ENCODE results near the gene PTH2.

The PTH2 gene

DNA sequence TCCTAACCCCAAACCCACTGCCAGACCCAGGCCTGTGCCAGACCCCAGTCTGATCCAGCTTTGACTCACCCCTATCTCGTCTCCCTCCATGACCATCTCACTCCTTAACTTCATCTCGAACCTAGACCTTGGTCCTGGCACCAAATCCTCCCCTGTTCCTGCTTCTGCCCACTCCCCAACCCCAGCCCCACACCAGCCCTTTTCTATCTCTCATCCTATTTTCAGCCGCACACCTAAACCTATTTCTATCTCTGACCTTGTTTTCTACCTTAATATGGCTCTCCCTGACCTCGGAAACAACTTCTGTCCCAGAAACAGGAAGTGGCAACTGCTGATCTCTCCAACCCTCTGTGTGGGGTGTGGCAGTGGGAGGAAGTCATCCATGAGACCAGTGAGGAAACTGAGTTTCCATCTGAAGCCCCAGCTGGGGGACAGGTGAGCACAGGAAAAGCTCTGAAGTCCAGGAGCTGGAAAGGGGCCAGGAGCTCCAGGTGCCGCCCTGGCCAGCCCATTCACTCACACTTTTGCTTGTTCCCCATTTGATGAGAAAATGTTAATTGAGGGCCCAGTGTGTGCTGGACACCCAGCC, 13.7 kb downstream of the PTH2 start:
- DNase-seq, result no peak

DNA sequence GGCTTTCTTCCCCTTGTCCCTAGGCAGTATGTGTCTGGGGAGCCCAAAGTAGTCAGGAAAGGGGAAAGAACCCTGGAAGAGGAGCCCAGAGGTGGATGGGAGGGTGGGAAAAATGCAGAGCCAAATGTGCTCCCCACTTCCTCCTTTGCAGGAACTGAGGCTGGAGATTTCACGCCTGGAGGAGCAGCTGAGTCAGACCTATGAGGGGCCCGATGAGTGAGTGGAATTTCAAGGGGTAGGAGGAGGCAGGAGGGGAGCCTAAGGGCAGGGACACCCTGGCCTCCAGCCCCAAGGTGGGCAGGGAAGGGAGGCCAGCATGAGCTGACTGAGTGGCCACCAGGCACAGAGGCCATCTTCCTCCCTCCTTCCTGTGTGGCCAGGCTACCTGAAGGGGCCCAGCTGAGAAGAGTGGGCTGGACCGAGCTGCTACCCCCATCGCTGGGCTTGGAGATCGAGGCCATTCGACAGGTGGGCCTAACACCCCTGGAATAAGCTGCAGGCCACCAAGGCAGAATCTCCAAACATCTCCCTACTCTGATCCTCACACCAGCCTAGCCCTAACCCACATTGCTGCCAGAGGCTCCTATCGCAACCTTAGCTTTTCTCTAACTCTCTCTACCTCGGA, 14.3 kb downstream of the PTH2 start:
- DNase-seq, result no peak

DNA sequence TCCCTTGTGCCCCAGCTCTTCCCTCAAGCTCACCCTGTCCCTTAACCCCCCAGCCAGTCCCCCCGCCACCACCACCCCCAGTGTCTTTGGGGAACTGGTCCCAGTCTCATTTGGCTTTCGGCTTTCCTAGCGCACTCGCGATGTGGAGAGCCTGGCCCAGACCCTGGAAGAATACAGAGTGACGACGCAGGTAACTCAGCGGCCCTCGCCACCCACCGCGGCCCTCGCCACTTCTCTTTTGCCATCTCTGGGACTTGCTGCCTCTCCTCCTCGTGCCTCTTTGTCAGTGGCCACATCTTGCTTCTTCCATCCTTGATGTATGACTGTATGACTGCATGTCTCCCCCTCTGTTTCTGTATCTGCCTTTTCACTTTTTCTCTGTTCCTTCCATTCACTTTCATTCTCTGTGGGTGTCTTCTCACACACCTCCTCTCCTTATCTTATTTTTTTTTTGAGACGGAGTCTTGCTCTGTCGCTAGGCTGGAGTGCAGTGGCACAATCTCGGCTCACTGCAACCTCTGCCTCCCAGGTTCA, 15.7 kb downstream of the PTH2 start:
- DNase-seq, result no peak

DNA sequence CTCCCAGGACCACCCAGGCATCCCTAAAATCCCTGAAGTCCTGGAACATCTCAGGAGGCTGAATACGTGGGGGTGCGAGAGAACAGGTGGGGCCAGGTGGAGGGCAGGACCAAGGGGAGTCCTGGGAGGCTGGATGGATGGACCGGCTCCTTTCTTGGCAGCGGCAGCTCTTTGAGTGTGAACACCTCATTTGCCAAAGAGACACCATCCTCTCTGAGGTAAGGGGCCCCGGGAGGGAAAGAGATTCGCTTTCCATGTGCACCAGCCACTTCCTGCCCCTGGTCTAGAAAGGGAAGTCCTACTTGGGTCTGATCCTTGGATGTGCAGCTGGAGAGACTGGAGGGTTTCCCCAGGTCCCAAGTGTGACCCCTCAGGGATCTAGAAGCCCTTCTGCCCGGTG, 16.2 kb downstream of the PTH2 start:
- DNase-seq, result no peak

DNA sequence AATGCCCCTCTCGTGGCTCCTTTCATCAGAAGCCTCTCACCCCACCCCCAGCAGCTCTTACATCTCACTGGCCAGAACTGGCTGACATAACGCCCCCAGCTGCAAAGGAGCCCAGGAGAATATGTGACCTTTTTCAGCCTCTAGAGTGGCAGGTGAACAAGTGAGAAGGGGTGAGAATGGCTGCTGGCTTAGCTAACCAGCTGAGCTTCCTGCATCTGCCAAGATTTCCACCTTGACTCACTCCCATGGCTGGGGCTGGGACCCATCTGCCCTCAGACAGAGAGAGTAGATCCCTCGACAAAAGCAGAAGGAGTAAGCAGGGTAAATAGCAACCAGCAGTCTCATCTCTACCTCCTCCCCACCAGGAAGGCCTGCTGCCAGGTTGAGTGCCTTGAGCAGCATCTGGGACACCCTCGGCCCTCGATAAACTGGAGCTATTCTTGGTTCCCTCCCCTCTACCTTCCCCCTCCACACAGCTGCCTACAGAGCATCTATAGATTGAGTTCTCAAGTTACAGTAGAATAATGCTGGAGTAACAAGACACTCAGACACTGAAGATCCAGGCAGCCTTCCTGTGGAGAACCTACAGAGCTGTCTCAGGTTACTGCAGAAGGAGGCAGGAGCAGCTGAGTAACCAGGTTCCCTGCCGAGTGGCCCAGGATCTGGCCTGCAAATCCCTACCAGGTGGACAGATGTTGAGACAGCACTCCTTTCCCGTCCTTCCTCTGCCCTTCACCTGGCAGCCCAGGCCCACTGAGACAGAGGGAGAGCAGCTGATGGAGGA, 19.6 kb downstream of the PTH2 start:
- no peak for DNase-seq

DNA sequence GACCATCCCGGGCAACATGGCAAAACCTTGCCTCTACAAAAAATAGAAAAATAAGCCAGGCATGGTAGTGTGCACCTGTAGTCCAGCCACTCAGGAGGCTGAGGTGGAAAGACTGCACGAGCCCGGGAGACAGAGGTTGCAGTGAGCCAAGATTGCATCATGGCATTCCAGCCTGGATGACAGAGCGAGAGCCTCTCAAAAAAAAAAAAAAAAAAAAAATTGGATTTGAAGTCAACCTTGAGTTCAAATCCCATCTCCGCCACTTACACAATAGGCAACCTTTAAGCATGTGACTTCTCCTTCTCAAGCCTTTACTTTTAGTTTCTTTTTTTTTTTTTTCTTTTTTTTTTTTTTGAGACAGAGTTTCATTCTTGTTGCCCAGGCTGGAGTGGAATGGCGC, 23.2 kb downstream of the PTH2 start:
- no peak for DNase-seq

DNA sequence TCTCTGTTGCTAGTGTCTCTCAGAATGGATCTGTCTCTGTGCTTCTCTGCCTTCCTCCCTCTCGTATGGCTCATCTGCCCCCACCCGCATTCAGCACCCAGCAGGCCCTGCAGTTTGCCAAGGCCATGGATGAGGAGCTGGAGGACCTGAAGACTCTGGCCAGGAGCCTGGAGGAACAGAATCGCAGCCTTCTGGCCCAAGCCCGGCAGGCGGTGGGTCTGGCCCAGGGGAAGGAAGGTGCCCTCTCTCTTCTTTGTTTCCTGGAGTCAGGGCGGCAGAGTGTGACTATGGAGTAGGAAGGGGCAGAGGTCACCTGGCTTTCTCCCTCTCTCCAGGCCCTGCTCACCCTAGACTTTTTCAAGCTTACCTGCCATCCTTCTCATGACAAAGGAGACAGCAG, 24.3 kb downstream of the PTH2 start:
- DNase-seq, result no peak

DNA sequence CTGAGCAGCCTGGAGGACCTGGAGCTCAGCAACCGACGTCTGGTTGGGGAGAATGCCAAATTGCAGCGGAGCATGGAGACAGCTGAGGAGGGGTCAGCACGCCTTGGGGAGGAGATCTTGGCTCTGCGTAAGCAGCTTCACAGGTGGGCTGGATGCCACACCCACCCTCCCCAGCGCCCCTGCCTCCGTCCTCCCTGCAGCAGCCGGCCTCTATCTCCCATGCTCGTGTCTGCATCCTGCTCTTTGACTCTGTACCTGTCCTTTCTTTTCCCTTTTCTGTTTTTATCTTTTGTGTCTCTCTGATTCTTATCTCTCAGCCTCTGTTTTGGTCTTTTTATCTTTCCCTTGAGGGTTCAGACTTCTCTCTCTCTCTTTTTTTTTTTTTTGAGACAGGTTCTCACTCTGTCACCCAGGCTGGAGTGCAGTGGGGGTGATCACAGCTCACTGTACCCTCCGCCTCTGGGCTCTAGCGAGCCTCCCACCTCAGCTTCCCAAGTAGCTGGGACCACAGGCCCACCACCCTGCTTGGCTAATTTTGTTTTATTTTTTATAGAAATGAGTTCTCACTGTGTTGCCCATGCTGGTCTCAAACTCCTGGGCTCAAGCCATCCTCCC, 25.1 kb downstream of the PTH2 start:
- no peak for DNase-seq

DNA sequence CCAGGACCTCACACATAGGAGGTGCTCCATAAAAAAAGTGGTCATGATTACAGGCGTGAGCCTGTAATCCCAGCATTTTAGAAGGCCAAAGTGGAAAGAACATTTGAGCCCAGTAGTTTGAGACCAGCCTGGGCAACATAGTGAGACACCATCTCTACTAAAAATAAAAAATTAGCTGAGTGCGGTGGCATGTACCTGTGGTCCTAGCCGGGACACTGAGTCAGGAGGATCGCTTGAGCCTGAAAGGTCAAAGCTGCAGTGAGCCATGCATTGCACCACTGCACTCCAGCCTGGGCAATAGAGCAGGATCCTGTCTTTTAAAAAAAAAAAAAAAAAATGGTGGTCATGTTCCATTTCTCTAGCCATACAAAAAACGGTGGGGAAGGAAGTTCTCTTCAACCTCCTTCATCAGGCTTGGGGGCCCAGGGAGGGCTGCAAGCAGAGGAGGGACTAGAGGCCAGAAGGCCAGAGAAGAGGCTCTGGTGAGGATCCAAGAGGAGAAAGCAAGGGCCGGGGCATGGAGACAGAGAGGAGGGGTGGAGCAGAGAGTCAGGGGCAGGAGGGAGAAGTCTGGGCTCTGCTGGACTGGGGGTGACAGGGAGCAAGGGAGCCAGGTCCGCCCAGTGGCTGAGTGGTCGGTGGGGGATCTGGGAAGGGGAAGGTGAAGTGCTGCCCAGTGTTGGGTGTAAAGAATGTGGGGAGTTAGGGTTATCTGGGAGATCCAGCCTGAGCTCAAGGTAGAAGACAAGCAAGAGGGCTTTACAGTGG, 26.3 kb downstream of the PTH2 start:
- no peak for DNase-seq

DNA sequence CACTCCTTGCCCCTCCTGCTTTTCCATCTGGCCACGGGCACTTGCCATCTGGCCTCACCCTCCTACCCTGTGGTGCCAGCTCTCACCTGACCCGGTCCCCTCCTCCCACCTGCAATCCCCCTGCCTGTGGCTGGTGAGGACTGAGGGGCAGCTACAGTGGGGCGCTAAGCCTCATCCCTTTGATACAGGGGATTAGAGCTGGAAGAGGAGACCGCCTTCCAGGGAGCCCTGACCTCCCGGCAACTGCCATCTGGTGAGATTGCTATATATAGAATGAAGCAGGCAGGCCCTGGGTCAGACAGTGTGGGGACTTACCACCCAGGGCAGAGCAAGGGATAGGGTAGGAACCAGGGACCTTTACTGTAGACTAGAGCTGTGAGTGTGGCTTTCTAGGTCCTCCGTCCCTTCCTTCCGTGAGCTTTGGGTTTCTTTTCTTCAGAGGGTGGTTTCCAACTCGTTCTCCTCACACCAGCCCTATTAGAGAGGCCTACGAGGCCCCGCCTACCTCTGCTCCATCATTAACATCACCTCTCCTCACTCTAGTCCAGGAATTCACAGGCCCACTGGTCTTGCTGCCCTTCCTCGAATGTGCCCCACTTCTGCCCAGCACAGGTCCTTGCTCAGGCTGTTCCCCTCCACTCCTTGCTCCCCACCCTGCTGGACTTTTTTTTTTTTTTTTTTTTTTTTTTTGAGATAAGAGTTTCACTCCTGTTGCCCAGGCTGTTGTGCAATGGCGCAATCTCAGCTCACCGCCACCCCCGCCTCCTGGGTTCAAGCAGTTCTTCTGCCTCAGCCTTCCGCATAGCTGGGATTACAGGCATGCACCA, 27.4 kb downstream of the PTH2 start:
- DNase-seq, result no peak

DNA sequence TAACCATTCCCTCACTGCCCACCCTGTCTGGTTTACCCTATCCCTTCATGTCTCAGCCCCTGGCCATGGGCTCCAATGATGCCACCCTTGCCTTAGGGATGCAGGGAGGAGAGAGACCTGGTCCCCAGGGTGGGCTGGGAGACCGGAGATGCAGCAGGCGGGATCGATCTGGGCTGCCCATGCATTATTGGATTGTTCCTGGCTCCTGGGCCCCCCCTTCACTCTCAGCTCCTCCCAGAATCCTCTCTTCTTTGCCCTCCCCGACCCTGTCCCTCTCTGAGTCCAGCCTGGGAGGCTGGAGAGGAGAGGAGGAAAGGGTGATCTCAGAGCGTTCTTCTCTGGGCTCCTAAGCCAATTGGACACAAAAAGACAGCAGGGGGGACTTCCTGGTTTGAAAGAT, 29.4 kb downstream of the PTH2 start:
- no peak for DNase-seq

DNA sequence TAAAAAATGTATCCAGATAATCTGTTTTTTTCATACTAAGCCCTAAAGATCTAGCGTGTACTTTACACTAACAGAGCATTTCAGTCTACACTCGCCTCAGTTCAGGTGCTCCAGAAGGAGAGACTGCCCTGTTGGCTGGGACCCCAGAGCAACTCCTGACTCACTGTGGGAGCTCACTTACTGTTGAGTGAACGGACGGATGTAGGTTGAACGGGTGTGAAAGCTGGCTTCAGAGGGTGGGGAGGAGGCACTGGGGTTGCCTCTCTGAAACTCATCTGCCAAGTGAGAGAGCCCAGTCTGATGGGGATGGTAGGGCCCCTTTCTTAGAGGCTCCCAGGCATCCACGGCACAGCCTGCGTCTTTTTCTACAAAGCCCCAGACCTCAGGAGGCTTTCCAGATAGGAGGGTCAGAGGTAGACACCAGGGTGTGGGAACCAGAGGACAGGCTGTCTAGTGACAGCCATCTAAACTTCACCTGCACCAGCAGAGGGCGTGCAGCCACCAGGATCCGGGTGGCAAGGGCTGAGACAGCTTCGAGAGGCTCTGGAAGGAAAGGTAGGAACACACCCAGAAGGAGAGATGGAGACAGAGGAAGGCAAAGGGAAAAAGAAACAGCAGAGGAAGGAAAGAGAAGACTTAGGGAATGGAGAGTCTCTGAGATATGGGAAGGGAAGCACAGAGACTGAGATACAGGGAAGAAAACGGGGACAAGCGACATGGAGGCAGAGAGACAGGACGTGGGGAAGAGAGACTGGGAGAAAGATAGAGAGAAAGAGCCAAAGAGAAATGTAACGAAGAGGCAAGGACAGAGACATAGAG, 31.5 kb downstream of the PTH2 start:
- peak; percentile 84 for DNase-seq

DNA sequence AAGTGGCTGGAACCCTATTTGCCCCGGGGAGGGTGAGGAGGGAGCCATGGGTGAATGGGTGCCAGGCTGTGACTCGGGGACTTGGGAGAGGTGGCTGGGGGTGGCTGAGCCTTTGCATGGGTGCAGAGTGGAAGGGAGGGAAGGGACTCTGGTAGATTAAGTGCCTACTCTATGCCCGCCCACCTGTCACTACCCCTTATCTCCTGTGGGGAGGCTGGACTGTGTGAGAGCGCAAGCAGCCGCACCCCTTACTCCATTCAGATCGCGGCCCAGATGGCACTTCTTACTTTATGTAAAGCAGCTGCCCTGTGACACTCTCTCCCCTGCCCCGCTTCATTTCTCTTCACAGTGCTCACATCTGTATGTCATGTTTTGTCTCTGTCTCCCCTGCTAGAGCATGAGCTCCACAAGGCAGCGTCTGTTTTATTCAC, 32.3 kb downstream of the PTH2 start:
- DNase-seq, result no peak

DNA sequence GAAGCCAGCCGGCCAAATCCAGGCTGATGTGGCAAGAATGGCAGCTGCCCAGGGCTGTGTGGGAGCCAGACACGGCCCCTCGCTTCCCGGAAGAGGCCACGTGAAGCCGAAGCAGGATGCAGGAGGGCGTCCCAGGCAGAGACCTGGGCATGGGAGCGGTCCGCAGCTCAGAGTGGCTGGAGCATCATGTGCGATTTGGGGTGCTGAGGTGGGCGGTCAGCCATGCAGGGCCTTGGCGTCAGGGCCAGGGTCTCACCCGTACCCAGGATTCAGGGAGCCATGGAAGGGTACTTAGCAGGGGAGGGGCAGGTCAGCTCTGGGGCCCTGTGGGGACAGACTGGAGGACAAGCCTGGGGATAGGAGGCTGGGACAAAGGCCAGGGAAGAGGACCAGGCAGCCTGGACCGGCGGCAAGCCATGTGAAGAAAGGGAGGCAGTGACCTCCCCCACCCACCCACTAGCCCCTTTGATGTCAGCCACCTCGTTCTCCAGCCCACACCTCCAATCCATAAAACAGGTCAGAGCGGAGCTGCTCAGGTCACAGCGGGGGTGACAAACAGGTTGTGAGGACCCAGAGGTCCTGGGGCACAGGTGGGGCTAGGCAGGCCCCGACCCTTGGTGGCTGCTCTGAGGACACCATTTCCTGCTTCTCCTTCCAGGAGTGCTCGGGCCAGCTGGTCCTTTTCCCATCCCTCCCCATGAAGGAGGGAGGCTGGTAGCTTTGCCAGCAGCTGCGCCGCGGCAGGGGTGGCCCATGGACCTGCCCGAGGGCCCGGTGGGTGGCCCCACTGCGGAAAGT, 32.9 kb downstream of the PTH2 start:
- DNase-seq, result no peak

DNA sequence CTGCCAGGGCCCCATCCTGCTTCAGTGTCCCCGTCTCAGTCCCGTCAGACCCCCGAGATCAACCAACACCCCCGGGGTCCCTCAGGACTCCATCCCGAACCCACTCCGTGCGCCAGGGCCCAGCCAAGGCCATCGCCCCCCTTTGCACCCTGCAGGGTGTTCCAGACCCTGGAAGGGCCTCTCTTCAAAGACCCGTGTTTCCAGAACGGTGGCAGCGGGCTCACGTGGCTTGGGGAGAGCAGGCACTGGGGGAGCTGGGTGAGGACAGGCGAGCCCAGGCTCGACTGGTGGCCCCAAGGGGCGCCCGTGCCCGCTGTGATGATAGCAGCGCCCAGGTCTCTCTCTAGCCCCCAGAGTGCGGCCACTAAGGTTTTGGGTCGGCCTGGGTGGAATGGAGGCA, 33.8 kb downstream of the PTH2 start:
- DNase-seq, result no peak

DNA sequence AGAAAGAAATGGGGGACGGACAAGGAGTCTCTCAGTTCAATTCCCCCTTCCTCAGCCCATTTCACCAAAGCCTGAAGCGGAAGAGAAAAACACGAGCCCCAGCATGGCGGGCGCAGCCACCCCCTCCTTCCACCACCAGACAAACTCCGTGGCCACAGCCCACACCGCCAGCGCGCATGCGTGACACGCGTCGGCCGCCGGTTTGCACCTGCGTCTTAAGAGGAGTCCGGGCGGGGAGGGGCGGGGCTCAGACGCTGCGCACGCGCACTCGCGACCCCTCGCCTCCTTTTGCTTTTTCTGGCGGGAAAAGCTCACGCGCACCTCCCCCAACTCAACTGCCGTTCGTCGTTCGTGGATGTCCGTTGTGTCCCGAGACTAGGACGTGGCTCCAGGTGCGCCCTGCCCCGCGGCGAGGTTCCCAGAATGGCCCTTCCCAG, 35.3 kb downstream of the PTH2 start, which contains the start of gene KASH5:
KASH5 (plus strand) TSS at position 314 of the 437 bp plus-strand sequence. CDS start 2,635 bp downstream, outside the sequence.
- peak; percentile 93 for DNase-seq

DNA sequence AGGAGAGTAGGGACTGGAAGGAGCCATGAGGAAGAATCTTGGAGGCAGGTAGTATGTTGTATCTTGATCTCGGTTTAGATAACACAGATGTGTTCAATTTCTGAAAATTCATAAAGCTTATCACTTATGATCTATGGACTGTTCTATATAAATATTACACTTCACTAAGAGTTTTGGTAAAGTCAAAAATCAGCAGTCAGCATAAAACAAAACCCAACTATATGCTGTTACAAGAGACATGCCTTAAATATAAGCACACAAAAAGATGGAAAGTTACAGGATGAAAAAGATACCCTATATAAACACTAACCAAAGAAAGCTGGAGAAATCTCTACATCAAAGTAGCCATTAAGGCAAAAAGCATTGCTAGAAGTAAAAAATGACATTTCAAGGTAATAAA, 39.6 kb downstream of the PTH2 start:
- no peak for DNase-seq

DNA sequence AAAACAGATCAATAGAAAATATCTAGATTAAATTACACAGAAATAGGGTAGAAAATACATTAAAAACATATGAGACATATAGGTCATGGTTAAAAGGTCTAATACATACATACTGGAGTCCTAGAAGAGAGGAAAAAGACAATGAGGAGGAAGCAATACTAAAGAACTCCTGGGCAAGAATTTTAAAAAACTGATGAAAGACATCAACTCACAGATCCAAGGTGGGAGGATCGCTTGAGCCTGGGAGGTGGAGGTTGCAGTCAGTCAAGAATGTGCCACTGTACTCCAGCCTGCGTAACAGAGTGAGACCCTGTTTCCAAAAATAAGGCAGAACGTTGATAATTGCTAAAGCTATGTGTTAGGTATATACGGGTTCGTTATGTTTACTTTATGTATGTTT, 40.6 kb downstream of the PTH2 start:
- DNase-seq, result no peak

DNA sequence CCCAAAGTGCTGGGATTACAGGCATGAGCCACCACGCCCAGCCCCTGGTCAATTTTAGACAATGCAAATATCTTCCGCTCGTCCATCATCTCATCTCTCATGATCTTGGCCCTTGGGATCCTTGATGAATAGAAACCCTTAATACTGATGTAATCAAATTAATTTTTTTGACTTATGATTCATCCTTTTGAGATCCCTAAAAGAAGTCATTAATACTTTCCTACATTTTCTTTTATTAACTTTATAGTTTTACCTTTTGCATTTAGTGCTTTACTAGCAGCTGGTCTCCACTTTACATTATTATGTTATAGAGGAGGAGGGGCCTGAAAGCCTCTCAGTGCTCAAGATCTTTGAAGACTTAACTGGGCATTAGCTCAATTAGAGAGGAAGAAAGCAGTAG, 42.9 kb downstream of the PTH2 start:
- DNase-seq, result no peak

DNA sequence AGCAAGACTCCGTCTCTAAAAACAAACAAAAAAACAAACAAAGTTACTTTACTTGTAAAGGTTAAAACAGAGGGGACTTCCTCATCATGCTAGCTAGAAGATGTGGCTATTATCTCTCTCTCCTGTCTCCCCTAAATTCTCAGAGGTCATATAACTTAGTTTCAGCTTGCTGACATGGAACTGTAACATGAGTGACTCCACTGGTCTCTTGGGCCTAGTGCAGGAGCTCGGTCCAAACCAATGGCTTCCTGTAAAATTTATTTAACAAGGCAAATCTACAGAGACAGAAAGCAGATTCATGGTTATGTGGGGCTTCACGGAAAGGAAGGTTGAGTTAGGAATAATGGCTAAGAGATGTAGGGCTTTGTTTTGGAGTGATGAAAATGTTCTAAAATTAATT, 44.7 kb downstream of the PTH2 start:
- no peak for DNase-seq
